ENCODE results near the gene EZR.

DNA sequence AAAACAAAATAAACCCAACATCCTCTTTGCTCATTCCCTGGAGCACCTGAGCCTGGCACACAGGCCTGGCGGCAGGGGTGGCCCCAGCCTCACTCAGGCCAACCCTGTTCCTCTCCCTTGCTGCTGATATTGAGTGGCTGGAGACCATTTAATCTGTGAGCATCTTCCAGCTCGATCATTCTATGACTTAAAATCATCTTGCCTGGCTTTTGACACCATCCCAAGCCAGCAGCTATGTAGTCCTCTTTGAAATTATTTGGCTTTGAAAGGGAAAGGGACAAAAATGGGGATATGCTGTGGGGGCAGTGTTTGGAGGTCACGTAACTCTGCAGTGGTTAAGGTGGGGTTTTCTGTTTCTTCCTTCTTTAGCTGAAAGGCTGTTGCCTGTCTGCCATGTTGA is 22.8 kb downstream of the EZR start:
- no peak for TF ChIP-seq PHF8 (conservative IDR thresholded peaks at IDR 0.05; ENCODE audit: low read depth, low read length)
- no peak for TF ChIP-seq HDAC2 (IDR thresholded peaks at IDR 0.05; ENCODE audit: borderline replicate concordance in 1 of 2, low read depth in 2 of 2, low read length in 2 of 2)
- no peak for TF ChIP-seq SP1 (IDR thresholded peaks at IDR 0.05; ENCODE audit: low read depth, low read length)
- no peak for TF ChIP-seq EZH2 (IDR thresholded peaks at IDR 0.05; ENCODE audit: low read depth, low read length, severe bottlenecking)
- no peak for TF ChIP-seq GABPA (IDR thresholded peaks at IDR 0.05; ENCODE audit: borderline replicate concordance, insufficient read depth, low read length)
- TF ChIP-seq RAD21 (IDR thresholded peaks at IDR 0.05 in 1 of 2, conservative IDR thresholded peaks at IDR 0.05 in 1 of 2; ENCODE audit: low read depth in 2 of 2, low read length in 2 of 2): no peak
- no peak for TF ChIP-seq YY1 (IDR thresholded peaks at IDR 0.05; ENCODE audit: low read depth, low read length)
- TF ChIP-seq CTCF (IDR thresholded peaks at IDR 0.05; ENCODE audit: control extremely low read depth in 1 of 3, insufficient read depth in 1 of 3, low read depth in 1 of 3, low read length in 3 of 3): no peak
- no peak for TF ChIP-seq KDM1A (IDR thresholded peaks at IDR 0.05; ENCODE audit: borderline replicate concordance, low read length)
- no peak for TF ChIP-seq GTF2F1 (IDR thresholded peaks at IDR 0.05; ENCODE audit: borderline replicate concordance, low read depth, low read length)
- TF ChIP-seq, protein P1, sequence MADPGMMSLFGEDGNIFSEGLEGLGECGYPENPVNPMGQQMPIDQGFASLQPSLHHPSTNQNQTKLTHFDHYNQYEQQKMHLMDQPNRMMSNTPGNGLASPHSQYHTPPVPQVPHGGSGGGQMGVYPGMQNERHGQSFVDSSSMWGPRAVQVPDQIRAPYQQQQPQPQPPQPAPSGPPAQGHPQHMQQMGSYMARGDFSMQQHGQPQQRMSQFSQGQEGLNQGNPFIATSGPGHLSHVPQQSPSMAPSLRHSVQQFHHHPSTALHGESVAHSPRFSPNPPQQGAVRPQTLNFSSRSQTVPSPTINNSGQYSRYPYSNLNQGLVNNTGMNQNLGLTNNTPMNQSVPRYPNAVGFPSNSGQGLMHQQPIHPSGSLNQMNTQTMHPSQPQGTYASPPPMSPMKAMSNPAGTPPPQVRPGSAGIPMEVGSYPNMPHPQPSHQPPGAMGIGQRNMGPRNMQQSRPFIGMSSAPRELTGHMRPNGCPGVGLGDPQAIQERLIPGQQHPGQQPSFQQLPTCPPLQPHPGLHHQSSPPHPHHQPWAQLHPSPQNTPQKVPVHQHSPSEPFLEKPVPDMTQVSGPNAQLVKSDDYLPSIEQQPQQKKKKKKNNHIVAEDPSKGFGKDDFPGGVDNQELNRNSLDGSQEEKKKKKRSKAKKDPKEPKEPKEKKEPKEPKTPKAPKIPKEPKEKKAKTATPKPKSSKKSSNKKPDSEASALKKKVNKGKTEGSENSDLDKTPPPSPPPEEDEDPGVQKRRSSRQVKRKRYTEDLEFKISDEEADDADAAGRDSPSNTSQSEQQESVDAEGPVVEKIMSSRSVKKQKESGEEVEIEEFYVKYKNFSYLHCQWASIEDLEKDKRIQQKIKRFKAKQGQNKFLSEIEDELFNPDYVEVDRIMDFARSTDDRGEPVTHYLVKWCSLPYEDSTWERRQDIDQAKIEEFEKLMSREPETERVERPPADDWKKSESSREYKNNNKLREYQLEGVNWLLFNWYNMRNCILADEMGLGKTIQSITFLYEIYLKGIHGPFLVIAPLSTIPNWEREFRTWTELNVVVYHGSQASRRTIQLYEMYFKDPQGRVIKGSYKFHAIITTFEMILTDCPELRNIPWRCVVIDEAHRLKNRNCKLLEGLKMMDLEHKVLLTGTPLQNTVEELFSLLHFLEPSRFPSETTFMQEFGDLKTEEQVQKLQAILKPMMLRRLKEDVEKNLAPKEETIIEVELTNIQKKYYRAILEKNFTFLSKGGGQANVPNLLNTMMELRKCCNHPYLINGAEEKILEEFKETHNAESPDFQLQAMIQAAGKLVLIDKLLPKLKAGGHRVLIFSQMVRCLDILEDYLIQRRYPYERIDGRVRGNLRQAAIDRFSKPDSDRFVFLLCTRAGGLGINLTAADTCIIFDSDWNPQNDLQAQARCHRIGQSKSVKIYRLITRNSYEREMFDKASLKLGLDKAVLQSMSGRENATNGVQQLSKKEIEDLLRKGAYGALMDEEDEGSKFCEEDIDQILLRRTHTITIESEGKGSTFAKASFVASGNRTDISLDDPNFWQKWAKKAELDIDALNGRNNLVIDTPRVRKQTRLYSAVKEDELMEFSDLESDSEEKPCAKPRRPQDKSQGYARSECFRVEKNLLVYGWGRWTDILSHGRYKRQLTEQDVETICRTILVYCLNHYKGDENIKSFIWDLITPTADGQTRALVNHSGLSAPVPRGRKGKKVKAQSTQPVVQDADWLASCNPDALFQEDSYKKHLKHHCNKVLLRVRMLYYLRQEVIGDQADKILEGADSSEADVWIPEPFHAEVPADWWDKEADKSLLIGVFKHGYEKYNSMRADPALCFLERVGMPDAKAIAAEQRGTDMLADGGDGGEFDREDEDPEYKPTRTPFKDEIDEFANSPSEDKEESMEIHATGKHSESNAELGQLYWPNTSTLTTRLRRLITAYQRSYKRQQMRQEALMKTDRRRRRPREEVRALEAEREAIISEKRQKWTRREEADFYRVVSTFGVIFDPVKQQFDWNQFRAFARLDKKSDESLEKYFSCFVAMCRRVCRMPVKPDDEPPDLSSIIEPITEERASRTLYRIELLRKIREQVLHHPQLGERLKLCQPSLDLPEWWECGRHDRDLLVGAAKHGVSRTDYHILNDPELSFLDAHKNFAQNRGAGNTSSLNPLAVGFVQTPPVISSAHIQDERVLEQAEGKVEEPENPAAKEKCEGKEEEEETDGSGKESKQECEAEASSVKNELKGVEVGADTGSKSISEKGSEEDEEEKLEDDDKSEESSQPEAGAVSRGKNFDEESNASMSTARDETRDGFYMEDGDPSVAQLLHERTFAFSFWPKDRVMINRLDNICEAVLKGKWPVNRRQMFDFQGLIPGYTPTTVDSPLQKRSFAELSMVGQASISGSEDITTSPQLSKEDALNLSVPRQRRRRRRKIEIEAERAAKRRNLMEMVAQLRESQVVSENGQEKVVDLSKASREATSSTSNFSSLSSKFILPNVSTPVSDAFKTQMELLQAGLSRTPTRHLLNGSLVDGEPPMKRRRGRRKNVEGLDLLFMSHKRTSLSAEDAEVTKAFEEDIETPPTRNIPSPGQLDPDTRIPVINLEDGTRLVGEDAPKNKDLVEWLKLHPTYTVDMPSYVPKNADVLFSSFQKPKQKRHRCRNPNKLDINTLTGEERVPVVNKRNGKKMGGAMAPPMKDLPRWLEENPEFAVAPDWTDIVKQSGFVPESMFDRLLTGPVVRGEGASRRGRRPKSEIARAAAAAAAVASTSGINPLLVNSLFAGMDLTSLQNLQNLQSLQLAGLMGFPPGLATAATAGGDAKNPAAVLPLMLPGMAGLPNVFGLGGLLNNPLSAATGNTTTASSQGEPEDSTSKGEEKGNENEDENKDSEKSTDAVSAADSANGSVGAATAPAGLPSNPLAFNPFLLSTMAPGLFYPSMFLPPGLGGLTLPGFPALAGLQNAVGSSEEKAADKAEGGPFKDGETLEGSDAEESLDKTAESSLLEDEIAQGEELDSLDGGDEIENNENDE (IDR thresholded peaks at IDR 0.05; ENCODE audit: insufficient replicate concordance, low read length): no peak
- TF ChIP-seq RFX5 (IDR thresholded peaks at IDR 0.05; ENCODE audit: borderline replicate concordance, low read depth, low read length): no peak
- TF ChIP-seq POLR2A (IDR thresholded peaks at IDR 0.05; ENCODE audit: control extremely low read depth in 1 of 2, low read depth in 2 of 2, low read length in 2 of 2): no peak
- TF ChIP-seq ZNF274 (IDR thresholded peaks at IDR 0.05; ENCODE audit: borderline replicate concordance, extremely low read depth, low read length): no peak
